GM12878 (cell line): ENCODE data around the gene PPM1E. TPM values are rescaled to one million over a fixed set of nuclear protein-coding genes. Genes with fewer than 3 reads are reported as not detected.

Experiments used
- ATAC-seq: fragments of 200-7000 bp; cut with Tn5 transposase; 3 replicates; pipeline ENCODE4 v1.9.1; 2020; ENCODE audit warnings: mild to moderate bottlenecking, moderate library complexity
- BruUV-seq: library from RNA; stranded (reverse); fragments of 400-500 nt; replicated peaks from 2 replicates; lab custom pipeline; 2021; lab: Mats Ljungman, UMichigan
- CTCF ChIA-PET: fragments of 300-600 bp; sonication (Branson Sonifier 250); formaldehyde crosslinking; extraction: SDS; loops from one replicate; lab custom pipeline; 2021; ENCODE audit warnings: inconsistent platforms; lab: Yijun Ruan, JAX
- POLR2A ChIA-PET: fragments of 350-600 bp; formaldehyde crosslinking; extraction: SDS; loops from one replicate; lab custom pipeline; 2021; ENCODE audit warnings: inconsistent platforms; lab: Charles Lee
- RAD21 ChIA-PET: fragments of 300-600 bp; sonication (Branson Sonifier 250); formaldehyde crosslinking; loops from one replicate; lab custom pipeline; 2023; ENCODE audit warnings: antibody characterized with exemption; ENCODE audit not compliant: unreplicated experiment; lab: Charles Lee
- SMC1A ChIA-PET: fragments of 300-600 bp; sonication (Branson Sonifier 250); formaldehyde crosslinking; loops from one replicate; lab custom pipeline; 2023; ENCODE audit not compliant: unreplicated experiment, uncharacterized antibody; lab: Charles Lee
- DNase-seq: peaks from one replicate; pipeline ENCODE4 v3.0.0-alpha.2; 2011; ENCODE audit warnings: low read depth, low spot score
- FAIRE-seq: peaks from 3 replicates; lab custom pipeline; 2011; peaks lifted over from hg19 to GRCh38; lab: Jason Lieb, UNC
- H2AFZ ChIP-seq: 2 replicates; pipeline ENCODE4 v1.6.0; 2011; ENCODE audit warnings: low read depth, low read length, control low read depth; ENCODE audit not compliant: control insufficient read depth
- H3K27ac ChIP-seq: 2 replicates; pipeline ENCODE4 v1.5.1; 2011; ENCODE audit warnings: control low read depth; ENCODE audit not compliant: control insufficient read depth, insufficient read depth
- H3K27me3 ChIP-seq, 2 experiments: replicated peaks in 1 of 2; 2 replicates each; pipeline versions ENCODE4 v1.6.0 to v1.6.1; 2011; ENCODE audit warnings: low read length in 1 of 2; ENCODE audit not compliant: control insufficient read depth in 2 of 2, insufficient read depth in 2 of 2
- H3K36me3 ChIP-seq, 2 experiments: 2 replicates each; pipeline ENCODE4 v1.5.1; 2011; ENCODE audit warnings: low read length in 1 of 2; ENCODE audit not compliant: control insufficient read depth in 2 of 2, insufficient read depth in 2 of 2
- H3K4me1 ChIP-seq: 2 replicates; pipeline ENCODE4 v1.6.1; 2011; ENCODE audit warnings: mild to moderate bottlenecking, low read length, moderate library complexity, mixed read lengths; ENCODE audit not compliant: control insufficient read depth, insufficient read depth
- H3K4me2 ChIP-seq: 2 replicates; pipeline ENCODE4 v1.6.0; 2011; ENCODE audit warnings: control low read depth; ENCODE audit not compliant: control insufficient read depth, insufficient read depth
- H3K4me3 ChIP-seq: fragments of 200-600 bp; sonication (generic); 2 replicates; pipeline ENCODE4 v1.5.1; 2016
- H3K79me2 ChIP-seq: 2 replicates; pipeline ENCODE4 v1.6.0; 2011; ENCODE audit warnings: low read length; ENCODE audit not compliant: control insufficient read depth, insufficient read depth
- H3K9ac ChIP-seq: 2 replicates; pipeline ENCODE4 v1.8.0; 2011; ENCODE audit warnings: low read length, control low read depth, mixed read lengths; ENCODE audit not compliant: control insufficient read depth, insufficient read depth
- H3K9me3 ChIP-seq: replicated peaks from 3 replicates; pipeline ENCODE4 v1.5.1; 2011; ENCODE audit warnings: mild to moderate bottlenecking, low read length; ENCODE audit not compliant: control insufficient read depth, insufficient read depth
- H4K20me1 ChIP-seq: 2 replicates; pipeline ENCODE4 v1.6.0; 2011; ENCODE audit not compliant: control insufficient read depth, insufficient read depth
- KLF5 ChIP-seq: fragments of 450-650 bp; IDR thresholded peaks from 2 replicates; pipeline ENCODE4 v1.6.1; 2014; ENCODE audit warnings: mild to moderate bottlenecking; ENCODE audit not compliant: partially characterized antibody
- MEF2A ChIP-seq: IDR thresholded peaks from 2 replicates; pipeline ENCODE4 v1.6.1; 2011; ENCODE audit warnings: low read depth, mild to moderate bottlenecking, low read length, moderate library complexity; ENCODE audit not compliant: insufficient read depth
- SPI1 ChIP-seq: IDR thresholded peaks from 2 replicates; pipeline ENCODE4 v1.6.1; 2011; ENCODE audit warnings: low read depth, mild to moderate bottlenecking, low read length, moderate library complexity, borderline replicate concordance; ENCODE audit not compliant: insufficient read depth
- WGBS: methylation state at CpG from one replicate; pipeline ENCODE4 v1.1.6; 2016; ENCODE audit warnings: low lambda C conversion rate; ENCODE audit not compliant: insufficient replicate concordance, insufficient coverage; ENCODE audit errors: missing lambda C conversion rate; 5-methylcytosine and 5-hydroxymethylcytosine counted together
- in situ Hi-C: fragments of 300-500 bp; cut with MboI; formaldehyde crosslinking; loops from 9 replicates; pipeline ENCODE4 v1.14.3; 2018; ENCODE audit warnings: mixed read lengths
- intact Hi-C: fragments of 100-400 bp; cut with micrococcal nuclease; formaldehyde crosslinking; loops from one replicate; pipeline ENCODE4 v1.14.2; 2022; ENCODE audit not compliant: unreplicated experiment
- polyA plus RNA-seq, 11 experiments: library from polyadenylated mRNA; depleted of rRNA in 4 of 11; unstranded in 6 of 11; stranded (reverse) in 5 of 11; fragments of >200 nt; fragmentation: Nextera tagmentation in 4 of 11; fragmentation: Illumina TruSeq in 1 of 11; extraction: Ambion mirVana in 4 of 11; extraction: Trizol in 1 of 11; gene quantifications; 1 replicate in 1 of 11; 2 replicates in 10 of 11; pipeline versions ENCODE4 v1.2.1 to v1.2.3, GENCODE V29; 2011 to 2016; ENCODE audit warnings: inconsistent platforms in 2 of 11, missing spikeins in 2 of 11, low read depth in 1 of 11
- total RNA-seq, 4 experiments: library from RNA; depleted of rRNA in 3 of 4; stranded (reverse); fragments of >200 nt in 3 of 4; fragmentation: Illumina TruSeq in 1 of 4; extraction: Trizol in 1 of 4; gene quantifications; 2 replicates each; pipeline versions ENCODE4 v1.2.1 to v1.2.3, GENCODE V29; 2013 to 2021
- TF ChIP-seq, protein P1 (sequence below): fragments of 150-350 bp; IDR thresholded peaks from 2 replicates; pipeline ENCODE4 v1.6.1; 2016; ENCODE audit warnings: low read depth, low read length
- TF ChIP-seq, protein P2 (sequence below): fragments of 450-650 bp; formaldehyde crosslinking; IDR thresholded peaks from 2 replicates; pipeline ENCODE4 v1.4.0; 2020; ENCODE audit warnings: mild to moderate bottlenecking, moderate library complexity

The PPM1E gene
- total and polyA plus RNA-seq, 10 of the 15 experiments (the other 5 are each of a cell fraction or from before 2014, with no cell fraction given), result 0.07 to 0.28 (median 0.16) TPM

DNA sequence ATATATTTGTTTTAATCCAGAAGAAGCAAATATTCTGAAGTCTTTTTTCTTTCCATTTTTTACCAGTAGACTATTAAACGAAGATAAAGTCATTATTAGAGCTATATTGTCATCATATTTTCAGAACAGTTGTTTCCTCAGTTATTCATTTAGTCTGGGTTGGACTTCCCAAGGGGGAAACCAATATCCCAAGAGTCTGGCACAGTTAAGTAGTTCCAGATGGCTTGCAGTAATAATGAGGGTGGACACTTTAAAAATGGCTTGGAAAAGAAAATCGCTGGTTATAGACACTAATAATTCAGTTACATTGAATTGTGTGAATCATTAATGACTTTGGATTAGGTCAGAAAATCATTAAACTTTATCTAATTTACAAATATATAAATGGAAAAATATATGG is 3.9 kb downstream of the PPM1E start (continued):
- TF ChIP-seq, protein P1, sequence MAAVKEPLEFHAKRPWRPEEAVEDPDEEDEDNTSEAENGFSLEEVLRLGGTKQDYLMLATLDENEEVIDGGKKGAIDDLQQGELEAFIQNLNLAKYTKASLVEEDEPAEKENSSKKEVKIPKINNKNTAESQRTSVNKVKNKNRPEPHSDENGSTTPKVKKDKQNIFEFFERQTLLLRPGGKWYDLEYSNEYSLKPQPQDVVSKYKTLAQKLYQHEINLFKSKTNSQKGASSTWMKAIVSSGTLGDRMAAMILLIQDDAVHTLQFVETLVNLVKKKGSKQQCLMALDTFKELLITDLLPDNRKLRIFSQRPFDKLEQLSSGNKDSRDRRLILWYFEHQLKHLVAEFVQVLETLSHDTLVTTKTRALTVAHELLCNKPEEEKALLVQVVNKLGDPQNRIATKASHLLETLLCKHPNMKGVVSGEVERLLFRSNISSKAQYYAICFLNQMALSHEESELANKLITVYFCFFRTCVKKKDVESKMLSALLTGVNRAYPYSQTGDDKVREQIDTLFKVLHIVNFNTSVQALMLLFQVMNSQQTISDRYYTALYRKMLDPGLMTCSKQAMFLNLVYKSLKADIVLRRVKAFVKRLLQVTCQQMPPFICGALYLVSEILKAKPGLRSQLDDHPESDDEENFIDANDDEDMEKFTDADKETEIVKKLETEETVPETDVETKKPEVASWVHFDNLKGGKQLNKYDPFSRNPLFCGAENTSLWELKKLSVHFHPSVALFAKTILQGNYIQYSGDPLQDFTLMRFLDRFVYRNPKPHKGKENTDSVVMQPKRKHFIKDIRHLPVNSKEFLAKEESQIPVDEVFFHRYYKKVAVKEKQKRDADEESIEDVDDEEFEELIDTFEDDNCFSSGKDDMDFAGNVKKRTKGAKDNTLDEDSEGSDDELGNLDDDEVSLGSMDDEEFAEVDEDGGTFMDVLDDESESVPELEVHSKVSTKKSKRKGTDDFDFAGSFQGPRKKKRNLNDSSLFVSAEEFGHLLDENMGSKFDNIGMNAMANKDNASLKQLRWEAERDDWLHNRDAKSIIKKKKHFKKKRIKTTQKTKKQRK, result no peak

DNA sequence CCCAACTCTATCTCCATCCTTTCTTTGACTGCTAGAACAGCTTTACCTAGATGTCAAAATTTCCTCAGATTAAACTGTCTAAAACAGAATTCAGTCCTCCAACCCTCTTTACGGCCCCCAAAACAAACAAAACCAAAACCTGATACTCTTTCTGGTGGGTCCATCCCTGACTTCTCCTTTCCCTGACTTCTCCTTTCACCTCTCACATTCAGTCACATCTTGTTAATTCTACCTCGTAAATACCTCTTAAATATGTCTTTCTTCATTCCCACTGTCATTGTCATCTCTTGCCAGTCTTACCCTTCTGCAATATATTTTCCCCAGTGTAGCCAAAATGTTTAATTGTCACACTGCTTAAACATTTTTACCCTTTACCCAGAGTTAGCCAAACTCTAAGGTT is 4.6 kb downstream of the PPM1E start:
- 0% methylated on average over 2 of the region's 2 CpGs for WGBS

More for the DNA sequence above, 4.6 kb downstream of the PPM1E start:
- SMC1A ChIA-PET, result interaction anchor here (1.0 kb wide), 1 partner anchor 37 kb away, joined by 3 read pairs; no protein-coding TSS in a partner anchor
- Histone ChIP-seq H3K4me1 (no peaks in the 10 kb centered on the region; the same call in 1 of the 2 replicates), H3K4me3 (no peak overlapping the region), H3K27me3 (peaks cover 11 to 13% of the 10 kb centered on the region in 2 experiments), H3K27ac (no peak overlapping the region), H2AFZ (no peak overlapping the region), H3K36me3 (no peaks in the 10 kb centered on the region), H4K20me1 (no peaks in the 10 kb centered on the region), H3K9me3 (no peaks in the 10 kb centered on the region), H3K79me2 (no peaks in the 10 kb centered on the region), H3K4me2 (no peak overlapping the region), H3K9ac (no peak overlapping the region)
- intact Hi-C loops, result no loop called here
- ATAC-seq (no peak), DNase-seq (no peak), FAIRE-seq (peak; percentile 31)
- TF ChIP-seq KLF5 (no peak), SPI1 (peak; percentile 22; the same call in 1 of the 2 replicates), MEF2A (no peak)
- TF ChIP-seq, protein P2, sequence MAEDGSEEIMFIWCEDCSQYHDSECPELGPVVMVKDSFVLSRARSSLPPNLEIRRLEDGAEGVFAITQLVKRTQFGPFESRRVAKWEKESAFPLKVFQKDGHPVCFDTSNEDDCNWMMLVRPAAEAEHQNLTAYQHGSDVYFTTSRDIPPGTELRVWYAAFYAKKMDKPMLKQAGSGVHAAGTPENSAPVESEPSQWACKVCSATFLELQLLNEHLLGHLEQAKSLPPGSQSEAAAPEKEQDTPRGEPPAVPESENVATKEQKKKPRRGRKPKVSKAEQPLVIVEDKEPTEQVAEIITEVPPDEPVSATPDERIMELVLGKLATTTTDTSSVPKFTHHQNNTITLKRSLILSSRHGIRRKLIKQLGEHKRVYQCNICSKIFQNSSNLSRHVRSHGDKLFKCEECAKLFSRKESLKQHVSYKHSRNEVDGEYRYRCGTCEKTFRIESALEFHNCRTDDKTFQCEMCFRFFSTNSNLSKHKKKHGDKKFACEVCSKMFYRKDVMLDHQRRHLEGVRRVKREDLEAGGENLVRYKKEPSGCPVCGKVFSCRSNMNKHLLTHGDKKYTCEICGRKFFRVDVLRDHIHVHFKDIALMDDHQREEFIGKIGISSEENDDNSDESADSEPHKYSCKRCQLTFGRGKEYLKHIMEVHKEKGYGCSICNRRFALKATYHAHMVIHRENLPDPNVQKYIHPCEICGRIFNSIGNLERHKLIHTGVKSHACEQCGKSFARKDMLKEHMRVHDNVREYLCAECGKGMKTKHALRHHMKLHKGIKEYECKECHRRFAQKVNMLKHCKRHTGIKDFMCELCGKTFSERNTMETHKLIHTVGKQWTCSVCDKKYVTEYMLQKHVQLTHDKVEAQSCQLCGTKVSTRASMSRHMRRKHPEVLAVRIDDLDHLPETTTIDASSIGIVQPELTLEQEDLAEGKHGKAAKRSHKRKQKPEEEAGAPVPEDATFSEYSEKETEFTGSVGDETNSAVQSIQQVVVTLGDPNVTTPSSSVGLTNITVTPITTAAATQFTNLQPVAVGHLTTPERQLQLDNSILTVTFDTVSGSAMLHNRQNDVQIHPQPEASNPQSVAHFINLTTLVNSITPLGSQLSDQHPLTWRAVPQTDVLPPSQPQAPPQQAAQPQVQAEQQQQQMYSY (CRISPR knock-in tag), result no peak
- POLR2A ChIA-PET, result no interaction called here
- RAD21 ChIA-PET, result no interaction called here
- BruUV-seq, result no TSS peak
- in situ Hi-C loops, result no loop called here
- CTCF ChIA-PET, result no interaction called here
